Amniotic epithelial cell (primary cell): ENCODE measurements around the gene CCDC33.
A peak's percentile ranks its signal among the peaks of the same experiment; 100 is the strongest.

Experiments
- DNase-seq: peaks from one replicate; pipeline ENCODE4 v3.0.0-alpha.2; 2010; ENCODE audit warnings: low read depth

CCDC33 gene

GRCh38 chr15:74208901-74209559 is 27.1 kb upstream of the CCDC33 start:
- DNase-seq, result peak; percentile 74

- no peak for DNase-seq
Measured at GRCh38 chr15:74209560-74209958, 26.6 kb upstream of the CCDC33 start.

- DNase-seq, result peak; percentile 98
Measured at GRCh38 chr15:74209997-74210671, 26.0 kb upstream of the CCDC33 start.

- no peak for DNase-seq
Measured at GRCh38 chr15:74210729-74211128, 25.4 kb upstream of the CCDC33 start.

- no peak for DNase-seq
Measured at GRCh38 chr15:74211656-74212055, 24.5 kb upstream of the CCDC33 start.

GRCh38 chr15:74212494-74212893 is 23.6 kb upstream of the CCDC33 start:
- no peak for DNase-seq

- DNase-seq, result no peak
Measured at GRCh38 chr15:74213858-74214284, 22.3 kb upstream of the CCDC33 start.

- DNase-seq, result no peak
Measured at GRCh38 chr15:74214324-74215021, 21.7 kb upstream of the CCDC33 start.

GRCh38 chr15:74215958-74216357 is 20.2 kb upstream of the CCDC33 start:
- DNase-seq, result no peak

GRCh38 chr15:74216949-74217348 is 19.2 kb upstream of the CCDC33 start:
- DNase-seq, result no peak

- DNase-seq, result no peak
Measured at GRCh38 chr15:74217907-74218885, 17.9 kb upstream of the CCDC33 start.

- DNase-seq, result no peak
Measured at GRCh38 chr15:74220475-74221248, 15.5 kb upstream of the CCDC33 start.

- DNase-seq, result no peak
Measured at GRCh38 chr15:74221399-74222239, 14.5 kb upstream of the CCDC33 start.

- no peak for DNase-seq
Measured at GRCh38 chr15:74222240-74223119, 13.6 kb upstream of the CCDC33 start.

- DNase-seq, result no peak
Measured at GRCh38 chr15:74225928-74226327, 10.2 kb upstream of the CCDC33 start.

- no peak for DNase-seq
Measured at GRCh38 chr15:74226761-74227540, 9.2 kb upstream of the CCDC33 start.

GRCh38 chr15:74227968-74228722 is 8.0 kb upstream of the CCDC33 start:
- no peak for DNase-seq

- DNase-seq, result no peak
Measured at GRCh38 chr15:74228723-74229081, 7.4 kb upstream of the CCDC33 start.
